ENCODE results near the gene SLFN13.
"Not testable (repeated sequence)": the region's sequence is repeated elsewhere in the genome, so short reads cannot be mapped to it uniquely, and the experiment has no call there.

Gene SLFN13, protein sequence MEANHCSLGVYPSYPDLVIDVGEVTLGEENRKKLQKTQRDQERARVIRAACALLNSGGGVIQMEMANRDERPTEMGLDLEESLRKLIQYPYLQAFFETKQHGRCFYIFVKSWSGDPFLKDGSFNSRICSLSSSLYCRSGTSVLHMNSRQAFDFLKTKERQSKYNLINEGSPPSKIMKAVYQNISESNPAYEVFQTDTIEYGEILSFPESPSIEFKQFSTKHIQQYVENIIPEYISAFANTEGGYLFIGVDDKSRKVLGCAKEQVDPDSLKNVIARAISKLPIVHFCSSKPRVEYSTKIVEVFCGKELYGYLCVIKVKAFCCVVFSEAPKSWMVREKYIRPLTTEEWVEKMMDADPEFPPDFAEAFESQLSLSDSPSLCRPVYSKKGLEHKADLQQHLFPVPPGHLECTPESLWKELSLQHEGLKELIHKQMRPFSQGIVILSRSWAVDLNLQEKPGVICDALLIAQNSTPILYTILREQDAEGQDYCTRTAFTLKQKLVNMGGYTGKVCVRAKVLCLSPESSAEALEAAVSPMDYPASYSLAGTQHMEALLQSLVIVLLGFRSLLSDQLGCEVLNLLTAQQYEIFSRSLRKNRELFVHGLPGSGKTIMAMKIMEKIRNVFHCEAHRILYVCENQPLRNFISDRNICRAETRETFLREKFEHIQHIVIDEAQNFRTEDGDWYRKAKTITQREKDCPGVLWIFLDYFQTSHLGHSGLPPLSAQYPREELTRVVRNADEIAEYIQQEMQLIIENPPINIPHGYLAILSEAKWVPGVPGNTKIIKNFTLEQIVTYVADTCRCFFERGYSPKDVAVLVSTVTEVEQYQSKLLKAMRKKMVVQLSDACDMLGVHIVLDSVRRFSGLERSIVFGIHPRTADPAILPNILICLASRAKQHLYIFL

DNA sequence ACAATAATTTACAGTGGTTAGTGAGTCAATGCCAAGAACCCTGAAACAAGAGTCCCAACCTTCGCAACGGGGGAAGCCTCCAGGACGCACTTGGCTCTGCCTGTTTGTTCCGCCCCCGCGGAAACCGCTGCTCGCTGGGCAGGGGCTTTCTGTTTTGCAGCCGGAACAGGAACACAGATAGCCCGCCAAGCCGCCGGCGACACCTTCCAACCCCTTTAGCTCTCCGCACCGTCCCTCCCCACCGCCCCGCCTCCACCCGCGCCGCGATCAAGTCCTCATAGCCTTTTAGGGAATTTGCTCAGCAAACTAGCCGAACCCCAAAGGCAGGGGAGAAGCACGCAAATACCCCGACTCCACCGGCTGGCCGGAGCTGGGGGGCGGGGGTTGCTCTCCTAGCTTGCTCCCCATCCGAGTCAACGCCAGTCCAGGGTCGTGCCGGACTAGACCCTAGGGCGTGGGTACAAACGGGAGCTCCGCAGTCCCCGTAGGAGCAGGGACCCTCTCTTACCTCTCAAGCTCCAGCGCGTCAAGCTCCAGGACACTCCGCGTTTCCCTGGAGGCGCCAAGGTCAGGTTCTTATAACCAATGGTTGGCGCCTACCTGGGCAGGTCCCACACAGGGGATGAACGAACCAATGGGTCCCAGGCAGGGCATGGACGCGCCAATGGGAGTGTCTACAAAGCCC is at the start of gene SLFN13:
Gene SLFN13 (minus strand): TSS at position 553 of the 685 bp plus-strand sequence. CDS start 3,086 bp downstream, outside the sequence.
- DNase-seq (ENCODE audit: low spot score) = peak; percentile 20

DNA sequence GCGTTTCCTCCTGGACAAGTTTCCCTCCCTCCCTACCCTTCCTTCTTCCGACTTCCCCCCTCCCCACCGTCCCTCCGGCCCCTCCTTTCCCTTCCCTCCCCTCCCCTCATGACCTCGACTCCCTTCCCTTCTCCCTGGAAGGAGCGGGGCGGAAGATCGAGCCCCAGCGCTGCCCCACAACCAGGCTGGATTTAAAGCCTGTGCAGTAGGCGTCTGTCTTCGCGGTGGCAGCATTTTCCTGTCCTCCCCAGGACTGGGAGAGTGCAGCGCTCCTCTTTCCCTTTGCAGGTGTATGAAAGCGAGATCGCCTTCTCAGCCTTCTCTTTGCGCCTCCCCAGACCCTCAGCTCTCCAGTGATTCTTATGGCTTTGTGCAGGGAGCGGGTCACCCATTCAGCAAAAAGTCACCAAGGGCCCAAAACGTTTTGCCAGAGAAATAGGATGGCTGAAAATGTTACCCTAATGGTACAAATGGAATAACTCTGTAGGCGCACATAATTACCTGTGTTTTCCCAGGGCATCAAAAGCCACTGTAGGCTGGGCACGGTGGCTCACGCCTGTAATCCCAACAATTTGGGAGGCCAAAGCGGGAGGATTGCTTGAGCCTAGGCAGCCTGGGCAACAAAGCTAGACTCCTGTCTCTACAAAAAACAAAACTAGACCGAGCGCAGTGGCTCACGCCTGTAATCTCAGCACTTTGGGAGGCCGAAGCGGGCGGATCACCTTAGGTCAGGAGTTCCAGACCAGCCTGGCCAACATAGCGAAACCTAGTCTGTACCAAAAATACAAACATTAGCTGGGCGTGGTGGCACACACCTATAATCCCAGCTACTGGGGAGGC is 48.1 kb upstream of the SLFN13 start:
- DNase-seq (ENCODE audit: low spot score) = no peak

DNA sequence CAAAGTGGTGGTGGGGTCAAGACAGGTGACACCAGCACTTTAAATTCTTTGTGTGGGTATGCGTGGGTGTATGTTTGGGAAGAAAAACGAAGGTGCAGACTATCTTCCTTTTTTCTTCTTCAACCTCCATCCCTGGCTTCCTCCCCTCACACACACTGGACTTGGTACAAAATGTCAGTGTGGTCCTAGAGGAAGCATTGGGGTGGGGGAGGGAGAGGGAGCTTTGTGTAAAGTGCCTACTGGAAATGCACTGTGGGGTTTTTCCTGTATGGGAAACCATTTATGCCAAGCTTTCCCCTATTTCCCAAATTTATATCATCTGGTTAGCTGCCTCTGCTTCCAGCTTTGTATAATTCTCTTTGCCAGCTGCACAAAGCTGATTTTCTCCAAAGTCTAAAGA is 44.5 kb upstream of the SLFN13 start:
- no peak for DNase-seq (ENCODE audit: low spot score)

DNA sequence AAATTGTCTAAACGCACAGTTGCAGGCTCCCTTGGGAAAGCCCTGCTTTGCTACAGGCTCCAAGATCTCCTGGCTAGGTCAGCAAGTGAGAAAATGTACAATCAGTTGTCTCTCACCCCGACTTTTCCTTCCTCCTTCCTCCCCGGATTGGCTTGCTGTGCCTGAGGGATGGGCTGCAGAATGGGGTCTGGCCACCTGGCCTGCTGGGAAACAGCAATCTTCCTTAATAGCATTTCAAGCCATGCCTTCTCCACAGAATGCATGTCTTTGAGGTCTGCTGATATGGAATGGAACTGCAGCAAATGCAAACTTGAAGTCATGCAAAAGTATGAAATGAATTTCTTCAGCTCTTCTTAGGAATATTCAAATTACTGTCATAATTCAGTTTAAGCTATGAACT is 42.9 kb upstream of the SLFN13 start:
- DNase-seq (ENCODE audit: low spot score) = no peak

DNA sequence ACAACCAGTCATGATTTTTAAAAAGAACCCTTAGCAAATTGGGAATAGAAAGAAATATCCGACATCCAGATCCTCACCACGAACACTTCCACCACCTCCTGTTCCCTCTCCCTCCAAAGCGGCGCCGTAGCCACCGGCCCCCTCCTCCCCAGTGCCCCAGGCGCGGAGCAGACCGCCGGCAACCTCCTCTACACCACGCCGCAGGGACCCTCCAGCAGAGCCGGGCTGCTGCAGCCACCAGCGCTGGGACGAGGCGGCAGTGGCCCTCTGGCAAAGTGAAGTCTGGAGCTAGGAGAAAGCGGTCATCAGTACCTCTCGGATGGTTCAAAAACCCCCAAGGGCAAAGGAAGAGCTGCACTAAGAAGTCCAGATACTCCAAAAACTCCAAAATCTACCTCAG is 41.4 kb upstream of the SLFN13 start:
- no peak for DNase-seq (ENCODE audit: low spot score)

DNA sequence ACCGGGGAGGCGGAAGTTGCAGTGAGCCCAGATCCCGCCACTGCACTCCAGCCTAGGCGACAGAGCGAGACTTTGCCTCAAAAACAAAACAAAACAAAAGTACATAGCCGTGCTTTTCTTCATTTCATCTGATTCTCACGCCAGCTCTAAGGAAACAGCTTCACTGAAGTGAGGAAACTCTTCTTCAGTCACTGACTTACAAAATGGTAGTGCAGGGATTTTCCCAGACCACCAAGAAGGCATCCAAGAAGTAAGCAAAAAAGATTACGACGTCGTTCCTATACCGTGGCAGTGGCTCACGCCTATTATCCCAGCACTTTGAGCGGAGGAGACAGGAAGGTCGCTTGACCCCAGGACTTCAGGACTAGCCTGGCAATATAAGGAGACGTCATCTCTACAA is 40.4 kb upstream of the SLFN13 start:
- no peak for DNase-seq (ENCODE audit: low spot score)

DNA sequence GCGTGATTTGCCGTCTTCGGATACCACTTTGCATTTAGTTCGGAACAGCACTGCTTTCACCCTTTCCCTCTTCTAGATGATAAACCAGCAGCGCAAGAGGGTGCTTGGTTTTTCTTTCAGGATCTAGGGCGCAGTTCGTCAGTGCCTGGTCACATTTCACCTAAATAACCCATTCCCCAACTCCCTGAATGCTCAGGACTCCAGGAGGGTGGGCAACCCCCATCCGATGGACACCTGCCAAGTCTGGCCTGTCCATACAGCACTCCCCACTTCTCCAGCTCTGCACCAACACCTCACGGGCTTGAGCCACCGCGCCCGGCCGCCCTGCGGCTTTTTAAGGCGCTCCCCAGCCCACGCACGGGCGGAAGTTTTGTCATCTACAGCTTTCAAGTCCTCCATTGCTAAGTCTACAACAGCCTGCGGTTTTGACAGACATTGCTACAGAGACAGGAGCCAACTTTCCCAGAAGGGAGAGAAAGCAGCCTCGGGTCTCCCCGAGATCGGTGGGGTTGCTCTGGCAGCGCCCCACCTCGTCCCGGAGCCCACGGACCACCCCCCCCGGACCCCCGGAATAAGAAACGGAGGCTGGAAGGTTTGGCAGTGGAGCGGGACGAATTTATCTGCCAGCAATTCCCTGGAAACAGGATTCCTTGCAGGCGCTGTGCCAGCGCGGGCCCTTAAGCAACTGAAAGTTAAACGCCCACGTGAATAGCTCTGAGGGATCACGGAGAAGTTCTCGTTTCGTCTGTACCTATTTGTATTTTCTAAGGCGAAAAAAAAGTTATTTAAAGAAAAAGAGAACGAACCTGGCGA is 38.6 kb upstream of the SLFN13 start:
- DNase-seq (ENCODE audit: low spot score) = peak; percentile 63

DNA sequence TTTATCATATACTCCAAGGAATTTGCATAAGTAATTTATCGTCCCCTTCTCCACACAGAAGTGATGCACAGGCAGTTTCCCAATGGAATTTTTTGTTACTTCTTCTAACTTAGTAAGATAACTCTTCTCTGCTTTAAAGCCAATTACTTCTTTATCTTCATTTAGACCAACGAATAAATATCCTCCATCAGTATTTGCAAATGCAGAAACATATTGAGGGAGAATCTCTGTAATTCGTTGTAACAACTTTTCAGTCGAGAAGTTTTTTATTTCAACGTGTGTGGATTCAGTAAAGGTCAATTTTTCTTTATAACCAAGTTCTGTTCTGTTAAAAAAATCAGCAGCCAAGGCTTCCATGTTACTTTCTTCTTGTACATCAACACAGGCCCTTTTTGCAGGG is 30.7 kb upstream of the SLFN13 start:
- no peak for DNase-seq (ENCODE audit: low spot score)

DNA sequence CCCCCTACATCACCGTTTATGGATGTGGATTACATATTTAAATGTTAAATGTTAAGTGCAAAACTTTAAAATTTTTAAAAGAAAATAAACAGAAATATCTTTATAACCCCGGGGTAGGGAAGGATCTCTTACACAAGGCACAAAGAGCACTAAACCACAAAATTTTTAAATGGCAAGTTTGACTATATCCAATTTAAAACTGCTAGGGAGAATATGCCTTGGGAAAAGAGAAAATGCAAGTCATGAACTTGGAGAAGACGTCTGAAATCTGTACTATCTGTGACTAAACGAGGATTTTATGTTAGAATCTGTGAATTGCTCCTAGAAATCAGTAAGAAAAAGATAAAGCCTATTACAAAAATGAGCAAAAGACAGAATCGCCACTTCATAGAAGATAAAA is 28.7 kb upstream of the SLFN13 start:
- DNase-seq (ENCODE audit: low spot score) = no peak

DNA sequence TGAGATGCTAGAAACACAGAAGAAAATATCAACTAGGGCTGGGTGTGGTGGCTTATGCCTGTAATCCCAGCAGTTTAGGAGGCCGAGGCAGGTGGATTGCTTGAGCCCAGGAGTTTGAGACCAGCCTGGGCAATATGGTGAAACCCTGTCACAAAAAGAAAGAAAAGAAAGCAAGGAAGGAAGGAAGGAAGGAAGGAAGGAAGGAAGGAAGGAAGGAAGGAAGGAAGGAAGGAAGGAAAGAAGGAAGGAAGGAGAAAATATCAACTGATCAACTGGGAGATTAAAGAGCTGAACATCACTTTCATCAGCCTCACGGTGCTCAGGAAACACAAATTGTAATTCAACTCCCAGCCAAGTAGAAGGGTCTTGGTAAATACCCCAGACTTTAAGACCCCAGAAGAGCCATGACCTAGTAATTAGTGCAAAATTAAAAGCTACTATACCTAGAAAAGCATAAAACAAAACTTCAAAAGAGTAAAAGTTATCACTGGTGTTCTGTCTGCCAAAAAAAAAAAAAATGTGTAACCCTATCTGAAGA is 27.8 kb upstream of the SLFN13 start:
- DNase-seq (ENCODE audit: low spot score) = no peak

DNA sequence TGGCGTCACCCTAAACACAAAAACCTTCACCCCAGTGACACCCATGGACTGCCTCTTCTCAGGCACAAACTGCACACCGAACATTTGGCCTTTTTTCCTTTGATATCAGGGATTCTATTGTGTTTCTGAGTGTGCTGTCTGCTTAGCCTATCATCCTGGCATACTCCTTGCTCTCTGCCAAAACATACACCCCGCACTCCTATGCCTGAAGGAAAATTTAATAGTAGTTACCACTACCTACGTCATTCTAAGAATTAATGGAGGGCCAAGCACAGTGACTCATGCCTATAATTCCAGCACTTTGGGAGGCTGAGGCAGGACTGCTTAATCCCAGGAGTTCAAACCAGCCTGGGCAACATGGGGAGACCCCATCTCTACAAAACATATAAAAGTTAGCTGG is 19.9 kb upstream of the SLFN13 start:
- DNase-seq (ENCODE audit: low spot score) = no peak

DNA sequence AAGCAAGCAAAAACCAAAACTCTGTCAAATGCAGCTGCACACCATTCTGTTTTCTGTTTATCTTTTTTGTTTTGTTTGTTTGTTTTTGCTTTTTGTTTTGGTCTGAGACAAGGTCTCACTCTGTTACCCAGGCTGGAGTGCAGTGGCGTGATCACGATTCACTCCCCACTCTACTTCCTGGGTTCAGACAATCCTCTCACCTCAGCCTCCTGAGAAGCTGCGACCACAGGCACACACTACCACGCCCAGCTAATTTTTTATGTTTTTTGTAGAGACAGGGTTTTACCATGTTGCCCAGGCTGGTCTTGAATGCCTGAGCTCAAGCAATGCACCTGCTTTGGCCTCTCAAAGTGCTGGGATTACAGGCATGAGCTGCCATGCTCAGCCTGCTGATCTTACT is 19.3 kb upstream of the SLFN13 start:
- no peak for DNase-seq (ENCODE audit: low spot score)

DNA sequence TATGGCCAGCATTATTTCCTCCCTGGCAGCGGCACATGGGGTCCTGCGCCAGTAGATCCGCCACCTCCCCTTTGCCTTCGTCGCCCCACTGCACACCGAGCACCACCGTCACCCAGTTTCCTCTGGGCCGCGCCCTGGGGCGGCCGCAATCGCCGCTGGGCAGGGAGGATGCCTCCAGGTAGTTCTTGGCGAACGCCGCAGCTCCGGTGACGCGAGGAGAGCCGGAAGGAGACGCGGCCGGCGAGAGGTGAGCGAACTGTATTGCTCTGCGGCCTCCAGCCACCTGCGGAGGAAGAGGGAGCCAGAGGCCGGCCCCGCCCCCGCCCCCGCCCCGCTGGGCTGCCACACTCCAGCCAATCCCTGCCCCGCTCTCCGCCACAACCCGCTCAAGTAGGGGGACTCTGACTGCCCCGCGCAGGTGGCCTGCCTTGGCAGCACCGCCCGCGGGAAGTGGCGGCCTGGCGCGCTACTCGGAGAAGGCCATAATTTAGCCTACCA is 11.8 kb upstream of the SLFN13 start:
- DNase-seq (ENCODE audit: low spot score) = no peak

DNA sequence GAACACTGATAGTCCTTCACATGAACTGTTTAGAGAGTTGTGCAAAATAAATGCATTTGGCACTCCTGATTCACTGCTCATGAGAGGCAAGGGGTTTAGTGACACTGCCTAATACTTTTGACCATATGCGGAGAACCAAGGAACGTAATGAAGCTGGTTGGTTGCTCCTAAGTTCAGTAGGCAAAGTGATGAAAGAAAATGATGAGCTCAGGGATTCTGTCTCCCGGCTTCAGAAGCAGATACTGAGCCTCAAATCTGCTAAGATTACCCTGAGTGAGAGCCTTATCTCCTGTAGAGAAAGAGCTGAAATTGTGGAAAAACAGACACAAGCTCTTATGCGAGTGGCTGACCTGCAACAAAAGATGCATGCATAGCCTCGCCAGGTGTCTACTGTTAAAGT is 5.5 kb upstream of the SLFN13 start:
- DNase-seq (ENCODE audit: low spot score) = not testable (repeated sequence)

DNA sequence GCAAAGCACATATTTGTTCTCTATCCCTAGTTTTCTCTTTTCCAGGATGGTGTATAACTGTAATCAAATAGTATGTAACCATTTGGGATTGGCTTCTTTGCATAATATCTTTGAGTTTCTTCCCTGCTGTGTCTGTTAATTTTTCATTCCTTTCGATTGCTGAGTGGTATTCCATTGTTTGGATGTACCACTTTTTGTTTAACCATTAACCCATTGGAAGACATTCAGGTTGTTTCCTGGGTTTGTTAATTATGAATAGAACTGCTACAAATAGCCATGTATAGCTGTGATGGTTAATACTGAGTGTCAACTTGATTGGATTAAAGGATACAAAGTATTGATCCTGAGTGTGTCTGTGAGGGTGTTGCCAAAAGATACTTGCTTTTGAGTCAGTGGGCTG is 4.6 kb upstream of the SLFN13 start:
- DNase-seq (ENCODE audit: low spot score) = no peak

DNA sequence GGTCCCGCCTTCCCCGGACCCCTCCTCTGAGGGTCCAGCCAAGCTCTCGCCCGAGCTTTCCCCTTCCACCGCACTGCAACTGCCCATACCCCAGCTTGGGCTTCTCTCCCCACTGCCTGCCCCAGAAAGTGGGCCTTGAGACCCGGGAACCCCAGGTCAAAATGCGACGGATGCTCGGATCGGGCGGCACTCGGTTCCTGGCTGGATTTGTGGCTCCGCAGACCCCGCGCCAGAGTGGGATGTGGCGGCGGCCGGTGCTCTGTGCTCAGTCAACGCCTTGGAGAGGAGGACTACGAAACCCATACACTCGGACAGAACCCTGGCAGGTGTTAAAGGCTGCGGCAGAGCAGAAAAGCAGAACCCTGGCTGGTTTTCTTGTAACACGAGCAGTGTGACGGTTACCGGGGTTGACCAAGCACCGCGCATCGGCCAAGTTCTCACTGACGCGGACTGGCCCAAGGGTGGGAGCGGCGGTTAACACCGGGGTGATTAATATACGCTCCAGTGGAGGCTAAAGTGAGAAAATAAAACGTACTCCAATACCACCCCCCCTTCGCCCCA is 885 bp upstream of the SLFN13 start:
- no peak for DNase-seq (ENCODE audit: low spot score)

DNA sequence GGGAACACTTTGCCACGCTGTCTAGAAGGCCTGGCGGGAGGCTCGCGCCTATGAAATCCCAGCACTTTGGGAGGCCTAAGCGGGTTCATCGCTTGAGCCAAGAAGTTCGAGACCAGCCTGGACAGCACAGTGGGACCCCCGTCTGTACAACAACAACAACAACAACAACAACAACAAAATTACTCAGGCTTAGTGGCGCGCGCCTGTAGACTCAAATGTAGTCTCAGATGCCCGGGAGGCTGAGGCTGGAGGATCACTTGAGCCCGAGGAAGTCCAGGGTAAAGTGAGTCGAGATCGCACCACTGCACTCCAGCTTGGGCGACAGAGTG is 297 bp upstream of the SLFN13 start:
- DNase-seq (ENCODE audit: low spot score) = no peak

DNA sequence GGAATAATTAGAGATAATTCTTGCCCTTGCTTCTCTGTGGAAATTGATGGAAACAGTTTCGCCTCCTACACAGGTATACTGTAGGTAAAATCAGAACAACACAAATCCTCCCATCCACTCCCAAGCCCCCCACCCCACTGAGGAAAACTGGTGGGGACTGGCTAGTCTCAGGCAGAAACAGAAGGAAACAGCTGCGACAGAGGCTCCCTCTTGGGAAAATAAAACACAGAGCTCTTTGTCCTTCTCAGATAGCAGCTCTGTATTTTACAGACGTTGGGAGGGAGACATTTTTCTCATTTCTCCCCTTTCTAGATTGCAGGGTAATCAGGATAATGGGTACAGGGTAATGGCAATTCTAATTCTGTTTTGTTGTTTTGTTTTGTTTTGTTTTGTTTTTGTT is 1.1 kb downstream of the SLFN13 start:
- no peak for DNase-seq (ENCODE audit: low spot score)

DNA sequence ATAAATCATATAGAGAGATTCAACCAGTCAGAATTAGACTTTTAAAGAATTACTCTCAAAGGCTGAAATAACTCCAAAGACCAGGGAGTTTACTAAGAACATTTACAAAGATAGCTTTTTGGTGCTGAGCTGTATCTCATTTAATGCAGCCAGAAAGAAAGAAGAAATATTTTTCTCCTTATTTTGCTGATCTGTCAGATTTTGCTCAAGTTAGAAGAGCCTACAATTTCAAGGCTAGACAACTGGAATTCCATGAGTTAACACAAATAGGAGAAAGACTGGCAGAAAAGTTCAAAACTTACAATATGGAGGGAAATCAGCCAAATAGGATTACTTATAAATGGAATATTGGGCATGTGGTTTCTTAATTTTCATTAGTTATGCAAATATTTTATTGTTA is 10.1 kb downstream of the SLFN13 start:
- DNase-seq (ENCODE audit: low spot score) = no peak
